ENCODE results near the gene FGF5.

- TF ChIP-seq CTCF (IDR thresholded peaks at IDR 0.05), result no peak
- no peak for TF ChIP-seq POLR2A (IDR thresholded peaks at IDR 0.05)
Measured at GRCh38 chr4:80321776-80322175, 55.3 kb downstream of the FGF5 start.

Data from lower leg skin (tissue), 3 donors.